GM21526 (cell line): ENCODE data around the gene SH2D3C.
A peak's percentile ranks its signal among the peaks of the same experiment; 100 is the strongest.

ENCODE experiments used
- ATAC-seq: cut with Tn5 transposase; IDR thresholded peaks from one replicate; pipeline ENCODE4 v1.9.1; 2021; ENCODE audit warnings: moderate library complexity; ENCODE audit not compliant: unreplicated experiment, low FRiP score

SH2D3C gene

DNA sequence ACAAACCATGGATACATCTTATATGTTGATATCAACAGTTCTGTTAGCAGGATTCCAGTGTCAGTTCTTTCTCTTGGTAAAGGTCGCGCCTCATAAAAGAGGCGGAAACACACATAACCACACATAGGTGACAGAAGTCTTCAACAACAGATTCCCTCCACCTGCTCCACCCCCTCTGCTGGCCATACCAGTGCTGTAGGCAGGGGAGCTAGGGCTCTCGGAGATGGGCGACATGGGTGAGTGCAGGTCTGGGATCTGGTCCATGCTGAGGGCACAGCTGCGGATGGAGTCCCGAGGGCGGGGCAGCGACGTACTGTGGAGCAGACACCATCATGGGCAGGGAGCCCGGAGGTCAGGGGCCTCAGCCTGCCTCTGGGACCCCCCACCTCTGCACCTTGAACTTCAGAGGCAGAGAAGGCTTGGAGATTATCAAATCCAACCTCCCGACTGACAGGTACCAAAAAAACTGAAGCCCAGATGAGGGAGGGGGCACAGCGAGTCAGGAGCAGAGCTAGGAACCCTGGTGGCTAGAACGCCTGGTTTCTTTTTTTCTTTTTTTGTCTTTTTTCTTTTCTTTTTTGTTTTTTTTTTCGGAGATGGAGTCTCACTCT, 31.4 kb downstream of the SH2D3C start:
- no peak for ATAC-seq

DNA sequence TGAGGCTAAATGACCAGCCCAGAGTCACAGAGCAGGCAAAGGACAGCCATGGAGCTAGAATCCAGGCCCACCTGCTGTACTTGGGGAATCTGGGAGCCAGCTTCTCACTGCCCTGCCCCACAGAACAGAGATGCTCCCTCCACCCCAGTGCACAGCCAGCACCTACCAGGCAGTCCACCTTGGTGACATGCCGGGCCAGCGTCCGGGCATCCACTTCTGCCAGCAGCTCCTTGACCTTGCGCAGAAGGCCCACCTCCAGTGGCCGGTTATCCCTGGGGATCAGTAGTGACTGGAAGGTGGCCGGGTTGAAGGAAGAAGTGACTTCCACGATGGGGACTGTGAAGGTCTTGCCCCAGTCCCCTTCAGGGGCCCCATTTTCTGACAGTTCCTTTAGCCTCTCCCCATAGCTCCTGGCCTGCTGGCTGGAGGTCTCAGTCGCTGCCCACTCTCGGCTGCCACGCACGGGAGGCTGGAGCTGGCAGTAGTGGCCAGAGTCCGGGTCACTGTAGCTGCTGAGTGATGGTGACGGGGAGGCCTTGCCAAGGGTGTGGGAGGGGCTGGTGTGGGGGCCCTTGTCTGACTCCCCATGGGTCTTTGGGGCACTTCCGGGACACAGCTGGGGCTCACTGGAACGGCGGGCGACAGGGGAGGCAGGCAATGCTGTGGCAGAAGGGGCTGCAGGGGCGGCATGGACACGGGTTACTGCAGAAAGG, 33.9 kb downstream of the SH2D3C start:
- ATAC-seq: no peak

DNA sequence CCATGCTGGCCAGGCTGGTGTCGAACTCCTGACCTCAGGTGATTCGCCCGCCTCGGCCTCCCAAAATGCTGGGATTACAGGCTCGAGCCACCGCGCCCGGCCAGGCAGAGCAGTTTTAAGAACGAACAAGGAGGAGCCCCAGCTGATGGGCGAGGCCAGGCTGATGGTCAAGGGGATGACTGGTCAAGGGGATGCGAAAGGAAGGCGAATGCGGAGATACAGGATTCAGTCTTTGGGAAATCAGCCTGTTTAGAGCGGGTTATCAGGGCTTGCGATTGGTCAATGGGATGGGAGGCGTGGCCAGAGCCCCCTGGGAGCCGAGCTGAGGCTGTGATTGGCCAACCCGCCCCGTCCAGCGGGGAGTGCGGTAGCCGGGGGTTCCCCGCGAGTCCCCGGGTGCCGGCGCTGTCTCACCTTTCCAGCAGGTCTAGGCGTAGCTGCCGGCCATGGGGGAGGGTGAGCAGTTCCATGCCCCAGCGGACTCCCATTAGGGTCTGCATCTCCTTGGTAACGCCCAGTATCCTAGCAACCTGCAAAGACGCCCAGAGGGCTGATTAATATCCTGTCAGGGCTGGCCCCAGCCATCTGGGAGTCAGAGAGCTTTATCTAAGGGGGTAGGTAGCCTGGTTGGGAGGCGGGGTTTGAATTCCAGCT, 35.9 kb downstream of the SH2D3C start:
- no peak for ATAC-seq

DNA sequence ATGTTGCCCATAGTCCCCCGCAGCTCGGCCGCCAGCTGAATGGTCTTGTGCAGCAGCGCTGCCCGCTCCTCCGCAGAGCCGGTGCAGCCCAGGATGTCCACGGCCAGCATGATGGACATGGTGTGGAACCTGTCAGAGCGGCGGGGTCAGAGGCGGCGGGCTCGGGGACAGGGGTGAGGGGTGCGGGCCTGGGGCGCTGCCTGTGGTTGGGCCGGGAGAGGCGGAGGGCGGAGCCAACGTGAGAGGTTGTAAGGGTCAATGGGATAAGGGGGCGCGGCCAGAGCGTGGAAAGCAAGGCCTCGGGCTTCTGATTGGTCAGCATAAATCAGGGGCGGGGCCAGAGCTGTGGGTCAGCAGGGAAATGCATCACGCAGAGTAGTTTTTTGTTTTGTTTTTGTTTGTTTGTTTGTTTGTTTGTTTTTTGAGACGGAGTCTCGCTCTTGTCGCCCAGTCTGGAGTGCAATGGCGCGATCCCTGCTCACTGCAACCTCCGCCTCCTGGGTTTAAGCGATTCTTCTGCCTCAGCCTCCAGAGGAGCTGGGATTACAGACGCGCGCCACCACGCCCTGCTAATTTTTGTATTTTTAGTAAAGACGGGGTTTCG, 36.5 kb downstream of the SH2D3C start:
- no peak for ATAC-seq

DNA sequence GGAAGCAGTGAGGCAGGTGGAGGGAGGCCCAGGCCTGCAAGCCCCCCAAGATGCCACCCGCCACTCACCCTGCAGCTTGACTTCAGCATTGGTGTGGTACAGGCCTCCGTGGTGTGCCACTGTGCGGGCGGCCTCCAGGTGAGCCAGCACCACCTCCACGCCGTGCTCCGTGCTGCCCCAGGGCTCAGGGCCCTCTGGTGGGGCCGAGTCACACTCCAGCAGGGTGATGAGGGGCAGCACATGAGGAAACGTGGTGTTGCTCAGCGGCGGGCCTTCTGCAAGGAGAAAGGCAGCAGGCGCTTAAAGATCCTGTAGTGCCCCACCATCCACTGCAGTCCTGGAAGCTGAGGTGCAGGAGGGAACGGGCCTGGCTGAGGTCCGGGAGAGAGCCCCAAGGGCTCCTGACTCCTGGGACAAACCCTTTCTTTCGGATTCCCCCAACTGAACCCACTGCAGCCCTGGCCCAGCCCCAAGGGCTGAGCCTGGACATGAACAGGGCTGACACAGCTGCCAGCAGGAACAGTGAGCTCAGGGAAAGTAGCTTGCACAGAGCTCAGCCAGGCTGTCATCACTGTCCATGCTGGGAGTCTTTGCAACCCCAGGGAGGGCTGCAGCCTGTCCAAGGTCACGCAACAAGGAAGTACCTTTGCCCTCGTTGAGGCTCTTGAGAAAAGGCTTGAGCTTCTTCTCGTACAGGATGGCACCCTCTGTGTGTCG, 38.7 kb downstream of the SH2D3C start:
- ATAC-seq: no peak

DNA sequence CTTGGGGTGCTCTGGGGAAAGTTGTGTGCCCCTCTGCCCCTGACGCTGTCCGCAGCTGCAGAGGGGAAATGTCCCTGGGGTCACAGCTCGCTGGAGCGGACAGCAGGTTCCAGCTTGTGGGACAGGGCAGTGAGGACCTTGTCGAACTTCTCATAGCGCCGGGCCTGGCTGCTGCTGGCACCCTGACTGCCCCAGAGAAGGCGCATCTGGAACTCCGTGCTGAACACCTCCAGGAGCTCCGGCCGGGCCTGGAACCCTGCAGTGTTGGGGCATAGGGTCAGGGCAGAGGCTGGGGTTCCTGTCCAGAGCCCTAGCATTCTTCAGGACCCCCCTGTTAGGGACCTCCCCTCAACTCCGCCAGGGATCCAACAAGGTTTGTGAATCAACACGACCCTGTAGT, 39.8 kb downstream of the SH2D3C start:
- no peak for ATAC-seq

DNA sequence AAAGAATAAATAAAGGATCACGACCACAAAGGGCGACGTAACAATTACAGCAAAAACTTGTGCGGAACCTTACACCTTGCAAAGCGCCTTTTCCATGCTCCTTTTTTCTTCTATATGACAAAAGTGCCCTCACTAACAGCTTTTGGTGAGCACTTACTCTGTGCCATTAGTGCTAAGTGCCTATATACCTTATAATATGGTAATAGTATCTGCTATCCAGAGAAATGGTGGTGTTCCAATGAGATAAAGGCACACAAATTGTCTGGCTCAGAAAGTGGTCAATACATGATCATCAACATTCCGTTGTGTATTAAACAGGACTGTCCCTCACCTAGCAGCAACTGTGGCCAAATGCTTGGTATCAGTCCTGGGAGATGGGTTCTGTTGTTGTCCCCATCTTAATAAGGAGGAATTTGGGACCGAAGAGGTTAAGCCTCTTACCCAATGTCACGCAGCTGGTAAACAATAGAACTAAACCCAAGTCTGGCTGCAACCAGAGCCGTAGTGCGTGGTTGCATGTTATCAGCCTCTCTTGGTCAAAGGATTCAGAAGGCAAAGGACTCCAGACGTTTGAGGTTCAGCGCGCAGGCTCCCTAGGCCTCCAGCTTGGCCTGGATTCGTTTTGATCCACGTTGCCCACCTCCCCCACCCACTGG, 42.8 kb downstream of the SH2D3C start:
- no peak for ATAC-seq

DNA sequence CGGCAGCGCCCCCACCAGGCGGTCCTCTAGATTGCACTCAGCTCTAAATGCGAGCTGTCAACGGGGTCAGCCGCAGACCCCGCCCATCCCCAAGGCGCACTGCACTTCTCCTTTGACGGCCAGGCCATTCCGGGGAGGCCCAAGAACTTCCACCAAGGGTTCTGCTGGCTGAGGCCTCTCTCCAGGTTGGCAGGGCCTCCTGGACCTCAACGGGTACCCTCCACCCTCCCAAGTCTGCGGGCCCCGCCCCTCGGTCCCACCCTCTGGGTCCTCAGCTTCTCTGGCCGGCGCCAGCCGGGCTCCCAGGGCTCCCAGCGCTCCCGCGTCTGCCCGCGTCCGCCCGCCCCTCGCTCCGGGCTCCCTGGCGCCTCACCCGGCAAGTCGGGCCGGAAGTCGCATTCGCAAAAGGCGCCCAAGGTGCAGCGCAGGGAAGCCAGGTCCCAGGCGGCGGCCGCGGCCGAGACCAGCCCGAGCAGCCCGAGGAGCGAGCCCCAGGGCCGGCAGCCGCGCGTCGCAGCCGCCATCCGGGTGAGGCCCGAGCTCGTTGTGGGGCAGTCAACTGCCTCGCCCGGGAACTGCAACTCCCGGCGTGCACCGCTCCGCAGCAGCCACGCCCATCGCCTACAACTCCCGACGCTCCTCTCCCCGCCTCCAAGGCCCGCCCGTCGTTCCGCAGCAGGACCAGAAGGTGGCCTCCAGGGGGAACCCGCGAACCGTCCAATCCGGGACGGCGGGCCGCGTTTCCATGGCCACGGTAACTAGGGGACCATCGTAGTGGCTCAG, 43.5 kb downstream of the SH2D3C start, which contains the start of gene TOR2A:
TOR2A (minus strand) TSS at position 548 of the 783 bp plus-strand sequence; CDS start at position 524, 24 bp downstream.
- ATAC-seq: peak; percentile 84

DNA sequence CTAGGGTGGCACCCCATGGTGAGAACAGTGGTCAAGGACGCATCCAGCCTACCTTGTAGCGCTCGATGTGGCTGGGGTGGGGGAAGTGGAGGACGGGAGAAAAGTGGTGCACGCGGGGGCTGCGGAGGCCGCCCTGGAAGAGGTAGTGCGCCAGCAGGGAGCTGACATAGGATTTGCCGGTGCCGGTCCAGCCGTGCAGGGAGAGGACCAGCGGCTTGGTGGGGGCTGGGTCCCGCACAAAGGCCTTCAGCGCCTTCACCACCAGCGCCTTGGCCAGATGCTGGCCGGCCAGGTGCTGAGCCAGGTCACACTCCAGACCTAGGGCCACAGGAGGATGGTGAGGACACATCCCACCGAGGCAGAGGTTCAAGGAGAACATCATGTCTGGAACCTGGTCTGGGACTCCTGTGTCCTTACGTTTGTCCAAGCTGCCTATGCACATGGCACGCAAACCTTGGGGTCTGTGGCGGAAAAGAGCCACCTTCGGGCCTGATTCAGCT, 44.2 kb downstream of the SH2D3C start:
- no peak for ATAC-seq

DNA sequence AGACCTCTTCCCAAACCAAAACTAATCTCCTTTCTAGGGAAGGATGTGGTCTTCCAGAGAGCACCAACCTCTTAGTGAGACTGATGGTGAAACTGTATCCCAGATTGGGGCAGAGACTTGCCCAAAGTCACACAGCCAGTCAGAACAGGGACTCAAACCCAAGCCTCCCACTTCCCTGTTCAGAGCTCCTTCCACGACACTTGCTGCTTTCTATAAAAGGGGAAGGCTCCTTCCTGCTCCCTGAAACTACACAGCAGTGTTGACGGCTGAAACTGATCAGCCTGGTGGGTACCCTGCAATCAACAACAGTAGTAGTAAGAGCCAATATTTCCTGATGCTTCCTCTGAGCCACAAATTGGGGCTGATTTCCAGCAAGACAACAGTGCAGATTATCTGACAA, 44.9 kb downstream of the SH2D3C start:
- no peak for ATAC-seq

DNA sequence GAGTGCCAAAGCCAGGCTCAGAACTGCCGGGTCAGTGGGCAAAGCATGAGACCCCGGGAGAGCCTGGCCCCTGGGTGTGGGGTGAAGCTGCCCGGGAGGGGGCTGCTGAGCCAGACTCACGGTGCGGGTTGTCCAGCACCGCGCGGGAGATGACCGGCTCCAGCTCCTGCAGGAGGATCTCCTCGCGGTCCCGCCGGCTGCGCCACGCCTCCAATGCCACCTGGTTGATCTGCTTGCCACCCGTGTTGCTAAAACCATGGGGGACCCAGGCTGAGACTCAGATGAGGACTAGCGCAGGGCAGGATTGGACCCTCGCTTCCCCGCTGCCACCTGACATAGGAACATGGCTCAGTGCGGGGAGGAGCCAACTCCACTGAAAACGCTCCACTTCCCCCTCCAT, 46.0 kb downstream of the SH2D3C start:
- no peak for ATAC-seq

DNA sequence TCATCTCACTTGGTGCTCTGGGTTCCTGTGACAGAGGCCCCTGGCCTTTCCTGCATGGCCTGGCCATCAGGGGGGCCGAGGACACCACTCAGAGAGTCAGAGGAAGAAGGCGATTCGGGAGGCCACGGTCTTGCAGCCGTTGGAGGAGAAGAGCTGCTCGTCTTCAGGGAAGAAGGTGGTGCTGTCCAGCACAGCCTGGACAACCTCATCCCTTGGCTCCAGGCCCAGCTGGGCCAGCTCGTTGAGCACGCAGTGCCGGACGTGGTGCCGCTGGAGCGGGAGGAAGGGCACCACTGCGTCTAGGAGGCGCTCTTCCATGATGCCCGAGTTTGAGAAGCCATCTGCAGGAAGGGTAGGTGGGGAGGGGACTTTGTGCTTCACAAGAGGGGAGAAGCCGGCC, 46.5 kb downstream of the SH2D3C start:
- no peak for ATAC-seq

DNA sequence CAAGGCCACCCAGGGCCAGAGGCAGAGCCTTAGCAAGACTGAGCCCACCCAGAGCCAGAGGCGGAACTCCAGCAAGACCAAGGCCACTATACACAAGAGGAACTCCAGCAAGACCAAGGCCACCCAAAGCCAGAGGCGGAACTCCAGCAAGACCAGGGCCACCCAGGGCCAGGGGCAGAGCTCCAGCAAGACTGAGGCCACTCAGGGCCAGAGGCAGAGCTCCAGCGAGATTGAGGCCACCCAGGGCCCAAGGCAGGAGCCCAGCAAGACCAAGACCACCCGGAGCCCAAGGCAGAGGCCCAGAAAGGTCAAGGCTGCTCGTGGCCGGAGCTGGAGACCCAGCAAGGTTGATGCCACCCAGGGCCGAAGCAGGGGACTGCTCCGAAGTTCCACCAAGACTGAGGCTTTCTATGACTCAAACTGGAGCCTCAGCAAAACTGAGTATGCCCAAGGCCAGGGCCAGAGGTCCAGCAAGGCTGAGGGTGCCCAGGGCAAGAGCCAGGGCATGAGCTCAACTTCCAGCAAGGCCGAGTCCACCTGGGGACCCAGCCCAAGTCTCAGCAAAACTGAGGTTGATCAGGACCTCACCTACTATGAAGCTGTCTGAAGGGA, 47.6 kb downstream of the SH2D3C start:
- ATAC-seq: no peak

DNA sequence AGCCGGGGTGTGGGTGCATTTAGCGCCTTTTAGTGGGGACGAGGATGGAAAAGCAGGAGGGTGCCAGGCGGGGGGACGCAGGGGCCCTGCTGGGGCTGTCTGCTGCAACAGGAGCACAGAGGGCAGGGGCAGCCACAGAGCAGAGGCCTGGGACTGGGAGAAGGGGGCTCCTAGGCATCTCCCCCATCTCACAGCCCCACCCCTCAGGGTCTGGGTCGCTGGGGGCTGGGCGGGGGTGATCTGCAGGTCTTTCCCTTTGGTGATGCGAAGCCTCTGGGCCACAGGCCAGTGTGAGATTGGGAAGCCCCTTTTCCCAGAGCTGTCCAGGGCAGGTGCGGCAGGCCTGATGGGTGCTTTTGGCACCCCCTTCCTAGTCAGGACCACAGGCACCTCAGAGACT, 48.2 kb downstream of the SH2D3C start:
- no peak for ATAC-seq

DNA sequence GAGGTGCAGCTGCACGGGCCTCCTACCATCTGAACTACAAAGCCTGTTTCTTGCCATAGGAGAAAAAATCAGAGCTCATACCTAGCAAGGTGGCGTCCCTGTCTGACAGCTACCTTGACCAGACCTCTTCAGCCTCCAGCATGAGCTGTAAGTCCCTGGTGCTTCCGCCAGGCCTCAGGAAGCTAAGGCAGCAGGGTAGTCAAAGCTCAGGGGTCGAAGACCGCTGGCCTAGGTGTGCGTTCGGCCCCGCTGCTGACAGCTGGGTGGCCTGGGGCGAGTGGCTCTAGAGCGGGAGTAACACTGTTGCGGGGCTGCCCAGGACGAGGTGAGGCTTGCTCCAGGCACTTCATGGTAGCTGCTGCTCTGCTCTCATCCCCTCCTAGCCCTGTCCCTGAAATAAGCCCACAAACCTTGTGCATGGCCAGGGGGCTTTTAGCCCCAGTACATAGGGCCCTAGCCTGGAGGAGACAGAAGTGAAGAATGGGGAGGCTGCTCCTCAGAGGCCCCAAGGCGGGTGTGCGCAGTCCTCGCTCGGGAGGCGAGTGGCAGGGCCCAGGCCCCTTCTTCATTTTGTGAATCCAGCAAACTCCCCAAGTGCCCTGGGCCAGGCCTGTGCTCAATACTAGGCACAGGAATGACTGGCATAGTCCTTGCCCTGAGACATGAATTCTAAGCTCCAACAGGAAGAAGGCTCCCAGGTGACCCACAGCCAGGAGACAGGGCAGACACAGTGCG, 48.8 kb downstream of the SH2D3C start:
- ATAC-seq: no peak

DNA sequence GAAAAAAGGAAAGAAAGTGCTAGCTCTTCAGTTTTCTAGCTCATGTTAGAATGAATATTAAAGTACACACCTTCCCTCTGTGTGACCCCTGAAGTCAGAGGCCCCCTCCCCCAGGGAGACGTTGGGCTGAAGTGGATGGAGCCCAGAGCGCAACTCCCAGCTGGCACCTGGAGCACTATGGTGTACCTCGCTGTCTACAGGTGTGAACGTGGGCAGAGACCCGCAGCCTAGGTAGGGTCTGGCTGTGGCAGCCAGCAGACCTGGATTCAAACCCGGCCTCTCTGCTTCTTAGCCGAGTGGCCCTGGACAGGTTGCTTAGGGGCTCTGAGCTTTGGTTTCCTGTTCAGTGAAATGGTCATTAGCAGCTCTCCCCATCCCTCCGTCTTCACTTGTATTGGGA, 49.7 kb downstream of the SH2D3C start:
- ATAC-seq: no peak

DNA sequence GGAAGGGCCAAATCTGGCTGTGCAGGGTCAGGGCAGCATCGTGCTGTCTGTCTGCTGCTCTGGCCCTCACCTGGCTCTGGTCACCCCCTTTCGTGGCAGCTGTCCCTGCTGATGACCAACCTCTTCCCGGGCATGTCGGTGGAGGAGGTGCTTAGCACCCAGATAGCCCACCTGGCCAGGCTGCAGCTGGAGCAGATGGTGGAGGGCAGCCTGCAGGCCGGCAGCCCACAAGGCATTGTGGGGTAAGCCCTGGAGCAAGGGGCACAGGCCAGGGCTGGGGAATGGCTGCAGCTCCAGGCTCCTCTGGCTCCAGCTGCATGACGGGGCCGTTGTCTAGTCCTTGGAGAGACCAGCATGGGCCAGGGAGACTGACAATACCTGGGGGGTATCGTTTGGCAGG, 51.6 kb downstream of the SH2D3C start:
- no peak for ATAC-seq

DNA sequence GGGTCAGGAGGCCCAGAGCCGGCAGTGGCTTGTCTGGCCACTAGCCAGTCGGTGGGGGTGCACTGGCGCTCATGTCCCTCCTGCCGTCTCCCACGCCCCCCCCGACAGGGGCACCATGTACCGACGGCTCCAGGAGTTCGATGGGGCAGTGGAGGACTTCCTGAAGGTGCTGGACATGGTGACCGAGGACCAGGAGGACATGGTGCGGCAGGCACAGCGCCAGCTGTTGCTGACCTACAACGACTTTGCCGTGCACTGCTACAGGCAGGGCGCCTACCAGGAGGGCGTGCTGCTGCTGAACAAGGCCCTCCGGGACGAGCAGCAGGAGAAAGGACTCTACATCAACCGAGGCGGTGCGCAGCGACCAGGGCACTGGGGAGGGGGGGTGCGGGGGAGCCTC, 54.5 kb downstream of the SH2D3C start:
- no peak for ATAC-seq
